Keratinocyte (primary cell): ENCODE results near the gene PLCH2.

Experiments used
- CTCF ChIP-seq, 3 experiments: IDR thresholded peaks in 1 of 3; conservative IDR thresholded peaks in 1 of 3; optimal IDR thresholded peaks in 1 of 3; 2 replicates in 2 of 3; 3 replicates in 1 of 3; pipeline versions ENCODE3 to v1.5.1; 2011; ENCODE audit warnings: low read length in 3 of 3, mild to moderate bottlenecking in 3 of 3, moderate library complexity in 2 of 3, control low read depth in 1 of 3, inconsistent platforms in 1 of 3; ENCODE audit not compliant: insufficient read depth in 2 of 3; ENCODE audit errors: extremely low read depth in 1 of 3
- EZH2 ChIP-seq: IDR thresholded peaks from one replicate; pipeline ENCODE4 v1.6.1; 2012; ENCODE audit warnings: inconsistent platforms, mild to moderate bottlenecking, low read length, moderate library complexity

GRCh38 chr1:2518528-2518927 is 42.4 kb downstream of the PLCH2 start:
- no peak for TF ChIP-seq CTCF (optimal IDR thresholded peaks at IDR 0.05 in 1 of 3, IDR thresholded peaks at IDR 0.05 in 1 of 3, conservative IDR thresholded peaks at IDR 0.05 in 1 of 3; ENCODE audit: extremely low read depth in 1 of 3, insufficient read depth in 2 of 3, low read length in 3 of 3)
- no peak for TF ChIP-seq EZH2
